Body of pancreas (tissue), 4 donors: ENCODE data around the gene DOC2B. TPM values are rescaled to one million over a fixed set of nuclear protein-coding genes. Genes with fewer than 3 reads are reported as not detected.

Source experiments
- ATAC-seq: fragments of 150-250 bp; one replicate; pipeline ENCODE4 v1.9.1; 2016
- DNase-seq, 4 donors: peaks; one replicate each; pipeline ENCODE4 v3.0.0-alpha.2; 2019
- H3K27ac ChIP-seq, 4 donors: fragments of 200-600 bp; sonication (generic); 1 replicate in 3 of 4; 2 replicates in 1 of 4; pipeline versions ENCODE4 v1.5.1 to v1.6.1; 2016 to 2019; ENCODE audit warnings: mild to moderate bottlenecking in 1 of 4, mixed read lengths in 1 of 4, moderate library complexity in 1 of 4
- H3K27me3 ChIP-seq, 2 donors: fragments of 200-600 bp; sonication (generic); one replicate each; pipeline ENCODE4 v1.6.0; 2016; ENCODE audit warnings: mild to moderate bottlenecking in 1 of 2
- H3K36me3 ChIP-seq, 2 donors: fragments of 200-600 bp; sonication (generic); replicated peaks in 1 of 2; 2 replicates each; pipeline ENCODE4 v1.5.1; 2016; ENCODE audit warnings: low read depth in 2 of 2; ENCODE audit not compliant: insufficient read depth in 1 of 2
- H3K4me1 ChIP-seq: fragments of 200-600 bp; sonication (generic); one replicate; pipeline ENCODE4 v1.6.0; 2016
- H3K4me3 ChIP-seq, 2 donors: fragments of 200-600 bp; sonication (generic); 1 replicate in 1 of 2; 2 replicates in 1 of 2; pipeline ENCODE4 v1.5.1; 2016 to 2019
- H3K9me3 ChIP-seq, 3 donors: fragments of 200-600 bp; sonication (generic); 1 replicate in 2 of 3; 2 replicates in 1 of 3; pipeline ENCODE4 v1.5.1; 2016
- CTCF ChIP-seq, 7 experiments: fragments of 450-650 bp in 4 of 7; fragments of 200-600 bp in 3 of 7; sonication (generic) in 3 of 7; IDR thresholded peaks; one replicate each; pipeline ENCODE4 v1.5.1; 2016 to 2019; ENCODE audit warnings: antibody characterized with exemption in 7 of 7
- POLR2A ChIP-seq, 3 donors: fragments of 450-650 bp; IDR thresholded peaks; one replicate each; pipeline ENCODE4 v1.6.1; 2016; ENCODE audit warnings: antibody characterized with exemption in 3 of 3, mild to moderate bottlenecking in 2 of 3
- WGBS, 2 donors: methylation state at CpG; one replicate each; pipeline ENCODE4 v1.1.5; 2017; 5-methylcytosine and 5-hydroxymethylcytosine counted together
- intact Hi-C: fragments of 100-400 bp; cut with DNase I; formaldehyde crosslinking; loops from one replicate; pipeline ENCODE4 v1.15.1; 2023
- total RNA-seq, 2 donors: library from RNA; depleted of rRNA; stranded (reverse); fragments of >200 nt; gene quantifications; one replicate each; pipeline ENCODE4 v1.1.0, GENCODE V29; 2016

The DOC2B gene
- total RNA-seq, 2 donors from 2014 or later: 20.0 to 22.4 TPM

GRCh38 chr17:194828-195602 lies 13.6 kb upstream of the DOC2B start:
- ATAC-seq (no peak), DNase-seq (no peak)
- Histone ChIP-seq H3K36me3 (no peaks in the 10 kb centered on the region), H3K27me3 (no peaks in the 10 kb centered on the region), H3K4me1 (peaks cover 30% of the 10 kb centered on the region), H3K9me3 (no peaks in the 10 kb centered on the region), H3K27ac (no peak overlapping the region), H3K4me3 (no peak overlapping the region)
- no peak for TF ChIP-seq CTCF (IDR thresholded peaks at IDR 0.05)
- no peak for TF ChIP-seq POLR2A (IDR thresholded peaks at IDR 0.05)
- intact Hi-C loops: no loop called here
- 85 to 87% methylated on average over 16 of the region's 16 CpGs for WGBS, 2 donors

- Histone ChIP-seq H3K27ac (peak overlapping the region; percentile 34 to 79 (median 72)), H3K9me3 (no peaks in the 10 kb centered on the region), H3K36me3 (no peaks in the 10 kb centered on the region), H3K4me3 (no peak overlapping the region), H3K4me1 (peaks cover 21% of the 10 kb centered on the region), H3K27me3 (no peaks in the 10 kb centered on the region)
- 42 to 54% methylated on average over 9 to 31 of the region's 31 CpGs for WGBS, 2 donors
- peak; percentile 95 for ATAC-seq
- intact Hi-C loops: no loop called here
- peak in 3 of 7 experiments; percentile 13 to 21 (median 20) for TF ChIP-seq CTCF (IDR thresholded peaks at IDR 0.05)
- TF ChIP-seq POLR2A (IDR thresholded peaks at IDR 0.05): peak in 2 of 3 donors; percentile 27 to 33
- peak; percentile 83 to 93 (median 90) for DNase-seq
Observed at GRCh38 chr17:193841-194806, 12.7 kb upstream of the DOC2B start.

DNA sequence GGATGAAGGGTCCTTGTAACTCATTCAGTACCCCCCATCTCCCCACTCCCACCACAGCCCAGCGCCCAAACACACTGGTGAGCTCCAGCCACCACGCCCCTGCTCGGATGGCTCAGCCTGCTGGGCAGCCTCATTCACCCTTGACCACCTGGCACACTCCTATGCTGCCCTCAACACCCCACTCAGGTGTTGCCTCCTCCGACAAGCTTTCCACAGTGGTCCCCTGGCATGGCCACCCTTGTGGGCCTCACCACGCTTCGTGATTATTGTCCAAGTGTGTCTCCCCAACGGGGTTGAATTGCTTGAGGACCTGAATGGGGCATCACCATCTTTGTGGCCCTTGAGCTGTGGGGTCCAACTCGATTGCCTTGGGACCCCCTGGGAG lies 12.0 kb upstream of the DOC2B start:
- no peak overlapping the region for H3K4me3 ChIP-seq
- no peak for ATAC-seq
- intact Hi-C loops: no loop called here
- no peaks in the 10 kb centered on the region for H3K9me3 ChIP-seq
- peaks cover 18% of the 10 kb centered on the region for H3K4me1 ChIP-seq
- TF ChIP-seq POLR2A (IDR thresholded peaks at IDR 0.05) (no peak), CTCF (IDR thresholded peaks at IDR 0.05) (no peak)
- DNase-seq: no peak
- no peaks in the 10 kb centered on the region for H3K36me3 ChIP-seq
- 89 to 96% methylated on average over 6 to 8 of the region's 8 CpGs for WGBS, 2 donors
- no peaks in the 10 kb centered on the region for H3K27me3 ChIP-seq
- H3K27ac ChIP-seq: peak overlapping the region; percentile 34 to 79 (median 72)

DNA sequence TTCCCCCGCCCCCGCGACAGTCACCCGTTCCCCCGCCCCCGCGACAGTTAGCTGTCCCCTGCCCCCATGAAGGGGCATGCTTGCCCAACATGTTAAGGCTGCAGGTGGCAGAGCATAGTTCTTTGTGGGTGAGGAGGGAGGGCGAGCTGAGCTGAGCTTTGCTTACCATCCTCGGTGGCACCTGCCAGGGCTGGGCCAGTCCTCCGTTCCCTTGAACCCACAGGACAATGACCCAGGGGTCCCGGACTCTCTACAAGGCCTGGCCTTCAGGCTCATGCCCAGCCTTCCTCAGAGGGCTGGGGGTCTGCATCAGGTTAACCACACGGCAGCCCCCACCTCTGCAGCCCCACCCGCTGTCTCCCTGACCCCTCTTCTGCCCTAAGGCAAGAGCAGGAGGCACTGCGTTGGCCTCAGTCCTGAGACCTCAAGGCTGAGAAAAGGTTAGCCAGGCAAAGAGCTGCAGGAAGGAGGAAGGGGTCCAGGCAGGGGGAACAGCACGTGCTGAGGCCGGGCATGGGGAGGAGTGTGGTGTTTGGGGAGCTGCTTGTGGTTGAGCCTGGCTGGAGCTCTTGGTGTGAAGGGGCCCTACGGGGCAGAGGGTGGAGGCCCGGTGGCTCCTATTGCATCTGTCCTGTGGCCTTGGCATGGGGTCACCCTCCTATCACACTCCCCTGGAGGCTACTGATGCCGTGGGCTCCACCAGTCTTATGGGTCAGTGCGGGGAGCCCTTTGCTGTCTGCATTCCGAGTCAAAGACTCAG lies 11.4 kb upstream of the DOC2B start:
- Histone ChIP-seq H3K27me3 (no peaks in the 10 kb centered on the region), H3K27ac (peak overlapping the region in 2 of 4 donors; percentile 65 to 79), H3K9me3 (no peaks in the 10 kb centered on the region), H3K4me3 (no peak overlapping the region), H3K36me3 (no peaks in the 10 kb centered on the region), H3K4me1 (peaks cover 18% of the 10 kb centered on the region)
- TF ChIP-seq POLR2A (IDR thresholded peaks at IDR 0.05) (no peak), CTCF (IDR thresholded peaks at IDR 0.05) (no peak)
- DNase-seq (no peak), ATAC-seq (no peak)
- WGBS, 2 donors: 79 to 91% methylated on average over 9 to 14 of the region's 21 CpGs
- intact Hi-C loops: no loop called here
